Measurements from ENCODE around the gene PAQR5. TPM values are rescaled to one million over a fixed set of nuclear protein-coding genes. Genes with fewer than 3 reads are reported as not detected.
"Not testable (repeated sequence)": the region's sequence is repeated elsewhere in the genome, so short reads cannot be mapped to it uniquely, and the experiment has no call there.

The PAQR5 gene
- total and polyA plus RNA-seq, 5 experiments from 2014 or later, result not detected

DNA sequence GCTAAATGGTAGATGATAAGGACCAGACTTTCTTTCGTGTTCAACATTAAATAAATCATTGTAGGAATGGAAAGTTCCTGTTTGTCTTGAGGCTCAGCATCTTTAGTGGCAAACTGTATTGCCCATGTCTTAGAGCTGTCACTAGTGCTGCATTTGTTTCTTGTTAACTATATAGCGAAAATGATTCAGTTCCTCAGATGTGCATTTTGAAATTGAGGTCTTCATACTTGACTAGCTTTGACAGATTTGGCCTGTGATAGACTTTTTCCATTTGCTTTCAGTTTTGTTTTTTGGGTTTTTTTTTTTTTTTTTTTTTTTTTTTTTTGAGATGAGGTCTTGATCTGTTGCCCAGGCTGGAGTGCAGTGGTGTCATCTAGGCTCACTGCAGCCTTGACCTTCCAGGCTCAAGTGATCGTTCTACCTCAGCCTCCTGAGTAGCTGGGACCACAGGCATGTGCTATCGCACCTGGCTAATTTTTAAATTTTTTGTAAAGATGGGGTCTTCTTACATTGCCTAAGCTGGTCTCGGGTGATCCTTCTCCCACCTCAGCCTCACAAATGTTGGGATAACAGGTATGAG, 144.4 kb downstream of the PAQR5 start:
- POLR2A ChIA-PET, result interaction anchor here (0.6 to 0.7 kb wide), 2 partner anchors 9 to 19 kb away, joined by 3 to 6 read pairs; no protein-coding TSS in a partner anchor
- Mint-ChIP-seq H3K27me3 (no peaks in the 10 kb centered on the region), H3K36me3 (no peaks in the 10 kb centered on the region), H3K4me3 (peak overlapping the region in 1 of 10 donors; percentile 24), H3K27ac (peak overlapping the region in 1 of 10 donors; percentile 67), H3K9me3 (no peaks in the 10 kb centered on the region), H3K4me1 (peaks cover 0 to 9% (median 1%) of the 10 kb centered on the region in 4 donors)
- ATAC-seq (peak in 1 of 2 donors; percentile 42), DNase-seq (no peak)

DNA sequence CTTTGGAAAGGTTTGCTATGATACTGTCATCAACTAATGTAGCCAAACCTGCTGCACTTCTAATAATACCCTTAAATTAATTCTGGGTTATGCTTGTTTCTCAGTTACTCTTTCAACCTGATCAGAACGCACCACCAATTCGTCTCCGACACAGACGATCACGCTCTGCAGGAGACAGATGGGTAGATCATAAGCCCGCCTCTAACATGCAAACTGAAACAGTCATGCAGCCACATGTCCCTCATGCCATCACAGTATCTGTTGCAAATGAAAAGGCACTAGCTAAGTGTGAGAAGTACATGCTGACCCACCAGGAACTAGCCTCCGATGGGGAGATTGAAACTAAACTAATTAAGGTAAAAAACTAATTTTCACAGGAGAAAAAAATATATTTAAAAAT, 146.0 kb downstream of the PAQR5 start:
- no peak overlapping the region for H3K4me3 Mint-ChIP-seq
- H3K4me1 Mint-ChIP-seq, result peaks cover 0 to 9% (median 1%) of the 10 kb centered on the region in 4 donors
- ATAC-seq, result no peak
- no peaks in the 10 kb centered on the region for H3K27me3 Mint-ChIP-seq
- POLR2A ChIA-PET, result no interaction called here
- H3K9me3 Mint-ChIP-seq, result no peaks in the 10 kb centered on the region
- H3K27ac Mint-ChIP-seq, result no peak overlapping the region
- no peaks in the 10 kb centered on the region for H3K36me3 Mint-ChIP-seq
- no peak for DNase-seq

DNA sequence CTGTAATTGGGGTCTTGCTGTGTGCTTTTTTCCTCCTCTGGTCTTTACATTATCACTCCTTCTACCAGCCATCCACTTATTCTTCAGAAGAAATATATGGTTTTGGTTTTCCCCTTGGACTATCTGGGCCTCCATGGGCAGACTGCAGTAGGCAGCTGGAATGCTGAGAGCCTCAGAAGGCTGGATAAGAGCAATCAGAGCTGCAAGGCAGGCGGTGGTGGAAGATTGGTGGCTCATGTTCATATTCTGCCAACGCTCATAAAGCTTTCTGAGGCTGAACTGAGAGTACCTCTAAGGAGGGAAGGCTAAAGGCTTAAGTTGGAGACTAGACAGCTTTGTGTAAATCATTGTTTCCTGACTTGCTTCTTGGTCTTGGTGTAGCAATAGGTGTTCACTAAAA, 148.2 kb downstream of the PAQR5 start:
- H3K36me3 Mint-ChIP-seq, result no peaks in the 10 kb centered on the region
- ATAC-seq (no peak), DNase-seq (no peak)
- POLR2A ChIA-PET, result interaction anchor here (0.6 kb wide), 1 partner anchor 1166 kb away, joined by 3 read pairs; no protein-coding TSS in a partner anchor
- H3K27me3 Mint-ChIP-seq, result no peaks in the 10 kb centered on the region
- H3K4me1 Mint-ChIP-seq, result peaks cover 1 to 16% (median 5%) of the 10 kb centered on the region in 4 donors
- no peak overlapping the region for H3K4me3 Mint-ChIP-seq
- peak overlapping the region in 1 of 10 donors; percentile 59 for H3K27ac Mint-ChIP-seq
- no peaks in the 10 kb centered on the region for H3K9me3 Mint-ChIP-seq

DNA sequence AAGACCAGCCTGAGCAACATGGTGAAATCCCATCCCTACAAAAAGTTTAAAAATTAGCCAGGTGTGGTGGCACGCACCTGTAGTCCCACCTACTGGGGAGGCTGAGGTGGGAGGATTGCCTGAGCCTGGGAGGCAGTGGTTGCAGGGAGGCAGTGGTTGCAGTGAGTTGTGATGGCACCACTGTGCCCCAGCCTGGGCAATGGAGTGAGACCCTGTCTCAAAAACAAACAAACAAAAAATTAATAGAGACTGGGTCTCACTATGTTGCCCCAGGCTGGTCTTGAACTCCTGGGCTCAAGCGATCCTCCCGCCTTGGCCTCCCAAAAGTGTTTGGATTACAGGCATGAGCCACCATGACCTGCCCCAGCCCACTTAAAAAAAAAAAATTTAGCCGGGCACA, 151.5 kb downstream of the PAQR5 start:
- Mint-ChIP-seq H3K27ac (peak overlapping the region in 1 of 10 donors; percentile 59), H3K36me3 (peaks cover 5 to 20% (median 8%) of the 10 kb centered on the region in 3 donors), H3K4me3 (peak overlapping the region in 1 of 10 donors; percentile 22), H3K4me1 (peaks cover 22 to 33% (median 31%) of the 10 kb centered on the region in 4 donors)
- not testable (repeated sequence) for H3K9me3 Mint-ChIP-seq, H3K27me3 Mint-ChIP-seq, DNase-seq, ATAC-seq
- POLR2A ChIA-PET, result interaction anchor here (6.8 kb wide), 1 partner anchor 15 kb away, joined by 244 read pairs; no protein-coding TSS in a partner anchor

DNA sequence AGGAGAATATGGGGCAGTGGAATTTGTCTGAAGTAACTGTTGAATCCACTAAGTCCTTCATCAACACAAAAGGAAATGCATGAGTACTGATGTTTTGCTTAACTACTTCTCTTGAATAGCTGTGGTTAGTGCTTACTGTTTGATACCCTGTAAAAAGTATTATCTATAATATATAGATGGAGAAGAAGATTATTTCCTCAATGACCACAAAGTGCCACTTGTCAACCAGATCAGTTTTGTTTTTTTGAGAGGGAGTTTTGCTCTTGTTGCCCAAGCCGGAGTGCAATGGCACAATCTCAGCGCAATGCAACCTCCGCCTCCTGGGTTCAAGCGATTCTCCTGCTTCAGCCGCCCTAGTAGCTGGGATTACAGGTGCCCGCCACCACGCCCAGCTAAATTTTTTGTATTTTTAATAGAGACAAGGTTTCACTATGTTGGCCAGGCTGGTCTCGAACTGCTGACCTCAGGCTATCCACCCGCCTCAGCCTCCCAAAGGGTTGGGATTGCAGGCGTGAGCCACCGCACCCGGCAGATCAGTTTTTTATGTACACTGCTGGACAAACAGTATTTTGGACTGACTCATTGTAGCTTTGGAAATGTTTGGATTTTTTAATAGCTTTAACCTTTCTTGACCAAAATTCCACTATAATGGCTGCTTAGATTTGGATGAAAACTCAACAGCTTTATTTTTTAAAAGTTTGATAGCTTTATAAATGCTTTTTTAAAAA, 152.4 kb downstream of the PAQR5 start:
- peaks cover 8 to 29% (median 10%) of the 10 kb centered on the region in 3 donors for H3K36me3 Mint-ChIP-seq
- H3K4me1 Mint-ChIP-seq, result peaks cover 23 to 42% (median 37%) of the 10 kb centered on the region in 4 donors
- peak overlapping the region in 6 of 10 donors; percentile 20 to 100 (median 98) for H3K4me3 Mint-ChIP-seq
- POLR2A ChIA-PET, result interaction anchor here (0.7 to 6.8 kb wide), 9 partner anchors 14 to 649 kb away, joined by 3 to 244 read pairs (median 8); partner anchors contain the start of genes GLCE, KIF23 and TLE3
- H3K27ac Mint-ChIP-seq, result peak overlapping the region in 3 of 10 donors; percentile 95 to 100 (median 99)
- H3K9me3 Mint-ChIP-seq, result no peaks in the 10 kb centered on the region
- no peak for DNase-seq
- no peaks in the 10 kb centered on the region for H3K27me3 Mint-ChIP-seq
- ATAC-seq, result no peak

DNA sequence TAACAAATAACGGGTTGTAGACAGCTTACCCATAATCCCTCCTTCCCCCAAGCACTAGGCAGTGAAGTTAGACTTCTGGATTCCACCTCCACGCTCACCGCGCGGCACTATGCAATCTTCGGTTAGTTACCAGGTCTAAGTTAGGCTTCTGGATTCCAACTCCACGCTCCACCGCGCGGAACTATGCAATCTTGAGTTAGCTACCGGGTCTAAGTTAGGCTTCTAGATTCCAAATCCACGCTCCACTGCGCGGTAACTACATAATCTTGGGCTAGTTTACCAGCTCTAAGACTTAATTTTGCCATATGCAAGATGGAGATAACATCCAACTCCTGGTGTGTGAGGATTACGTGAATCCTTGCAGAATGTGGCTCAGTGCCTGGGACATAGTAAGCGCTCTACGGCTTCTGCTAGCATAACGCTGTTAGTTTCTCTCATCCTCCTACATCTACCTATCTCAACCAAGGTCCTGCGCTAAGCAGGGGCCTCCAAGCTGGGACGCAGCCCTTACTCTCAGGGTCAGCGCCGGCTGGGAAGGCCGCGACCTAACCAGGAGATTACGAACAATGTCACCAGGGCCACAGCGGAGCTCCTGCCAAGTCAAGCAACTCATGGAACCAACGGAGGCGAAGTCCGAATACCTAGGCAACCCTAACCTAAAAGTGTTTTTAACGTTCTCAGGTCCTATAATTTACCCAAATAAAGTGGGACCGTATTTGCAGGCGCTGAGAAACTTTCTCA, 153.4 kb downstream of the PAQR5 start:
- Mint-ChIP-seq H3K9me3 (no peaks in the 10 kb centered on the region), H3K27me3 (no peaks in the 10 kb centered on the region), H3K4me3 (peak overlapping the region; percentile 93 to 100 (median 98)), H3K36me3 (peaks cover 8 to 39% (median 13%) of the 10 kb centered on the region in 3 donors), H3K27ac (peak overlapping the region; percentile 95 to 100 (median 99)), H3K4me1 (peaks cover 25 to 46% (median 41%) of the 10 kb centered on the region in 4 donors)
- ATAC-seq (peak; percentile 28 to 39), DNase-seq (peak in 2 of 10 donors; percentile 9 to 23)
- POLR2A ChIA-PET, result interaction anchor here (0.6 to 6.8 kb wide), 16 partner anchors 9 to 1076 kb away, joined by 3 to 244 read pairs (median 4); partner anchors contain the start of genes GLCE, KIF23 and TLE3

DNA sequence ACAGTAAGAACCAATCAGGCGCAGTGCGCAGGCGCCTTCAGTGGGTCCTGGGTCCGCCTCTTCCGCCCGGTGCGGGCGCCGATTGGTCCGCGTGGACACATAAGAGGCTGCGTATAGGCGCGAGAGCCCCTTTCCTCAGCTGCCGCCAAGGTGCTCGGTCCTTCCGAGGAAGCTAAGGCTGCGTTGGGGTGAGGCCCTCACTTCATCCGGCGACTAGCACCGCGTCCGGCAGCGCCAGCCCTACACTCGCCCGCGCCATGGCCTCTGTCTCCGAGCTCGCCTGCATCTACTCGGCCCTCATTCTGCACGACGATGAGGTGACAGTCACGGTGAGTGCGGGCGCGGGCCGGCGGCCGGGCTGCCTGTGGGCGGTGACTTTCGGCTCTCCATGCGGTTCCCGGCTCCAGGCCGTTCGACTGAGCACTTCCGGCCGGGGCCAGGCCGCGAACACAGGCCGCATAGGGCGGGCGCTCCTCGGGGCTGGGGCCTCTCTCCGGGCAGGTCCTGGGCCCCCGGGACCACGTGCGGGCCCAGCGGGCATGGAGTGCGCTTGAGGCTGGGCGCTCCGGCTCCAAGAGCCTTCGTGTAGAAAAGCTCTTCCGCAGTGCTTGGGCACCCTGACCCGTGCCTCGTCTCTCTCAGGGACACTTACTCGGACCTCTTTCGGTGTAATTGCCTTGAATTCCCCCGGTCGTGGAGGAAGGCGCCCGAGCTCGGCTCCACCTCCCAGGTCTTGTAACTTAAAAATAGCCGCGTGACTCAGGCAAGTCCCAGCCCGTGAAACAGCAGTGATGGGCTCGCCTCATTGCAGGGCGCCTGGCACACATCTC, 154.2 kb downstream of the PAQR5 start, which contains the start of gene RPLP1:
RPLP1 (plus strand) TSS at position 127 of the 830 bp plus-strand sequence; CDS start at position 258, 131 bp downstream.
- Mint-ChIP-seq H3K9me3 (no peaks in the 10 kb centered on the region), H3K36me3 (peaks cover 8 to 44% (median 13%) of the 10 kb centered on the region in 3 donors), H3K27me3 (no peaks in the 10 kb centered on the region), H3K4me3 (peak within 1 kb of the TSS; percentile 93 to 100 (median 98)), H3K27ac (peak within 1 kb of the TSS; percentile 95 to 100 (median 99)), H3K4me1 (peaks cover 28 to 51% (median 47%) of the 10 kb centered on the region in 4 donors)
- ATAC-seq, result peak; percentile 80 to 86
- peak; percentile 92 to 98 (median 96) for DNase-seq
- POLR2A ChIA-PET, result interaction anchor here (0.6 to 6.8 kb wide), 19 partner anchors 10 to 1082 kb away, joined by 3 to 244 read pairs (median 5); partner anchors contain the start of genes GLCE, KIF23 and TLE3

DNA sequence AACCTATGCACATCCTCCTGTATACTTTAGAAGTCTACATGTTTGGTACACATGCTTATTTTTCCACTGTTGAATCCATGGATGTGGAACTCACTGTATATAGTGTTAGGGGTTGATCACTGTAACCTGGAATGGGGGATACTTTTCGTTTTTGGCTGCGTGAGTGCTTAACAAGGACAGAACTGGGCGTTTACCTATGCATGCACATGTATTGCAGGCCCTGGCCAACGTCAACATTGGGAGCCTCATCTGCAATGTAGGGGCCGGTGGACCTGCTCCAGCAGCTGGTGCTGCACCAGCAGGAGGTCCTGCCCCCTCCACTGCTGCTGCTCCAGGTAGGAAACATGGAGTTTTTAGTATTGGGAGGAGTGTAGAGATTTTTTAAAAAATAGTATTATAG, 156.2 kb downstream of the PAQR5 start:
- POLR2A ChIA-PET, result interaction anchor here (6.8 kb wide), 1 partner anchor 10 kb away, joined by 244 read pairs; no protein-coding TSS in a partner anchor

DNA sequence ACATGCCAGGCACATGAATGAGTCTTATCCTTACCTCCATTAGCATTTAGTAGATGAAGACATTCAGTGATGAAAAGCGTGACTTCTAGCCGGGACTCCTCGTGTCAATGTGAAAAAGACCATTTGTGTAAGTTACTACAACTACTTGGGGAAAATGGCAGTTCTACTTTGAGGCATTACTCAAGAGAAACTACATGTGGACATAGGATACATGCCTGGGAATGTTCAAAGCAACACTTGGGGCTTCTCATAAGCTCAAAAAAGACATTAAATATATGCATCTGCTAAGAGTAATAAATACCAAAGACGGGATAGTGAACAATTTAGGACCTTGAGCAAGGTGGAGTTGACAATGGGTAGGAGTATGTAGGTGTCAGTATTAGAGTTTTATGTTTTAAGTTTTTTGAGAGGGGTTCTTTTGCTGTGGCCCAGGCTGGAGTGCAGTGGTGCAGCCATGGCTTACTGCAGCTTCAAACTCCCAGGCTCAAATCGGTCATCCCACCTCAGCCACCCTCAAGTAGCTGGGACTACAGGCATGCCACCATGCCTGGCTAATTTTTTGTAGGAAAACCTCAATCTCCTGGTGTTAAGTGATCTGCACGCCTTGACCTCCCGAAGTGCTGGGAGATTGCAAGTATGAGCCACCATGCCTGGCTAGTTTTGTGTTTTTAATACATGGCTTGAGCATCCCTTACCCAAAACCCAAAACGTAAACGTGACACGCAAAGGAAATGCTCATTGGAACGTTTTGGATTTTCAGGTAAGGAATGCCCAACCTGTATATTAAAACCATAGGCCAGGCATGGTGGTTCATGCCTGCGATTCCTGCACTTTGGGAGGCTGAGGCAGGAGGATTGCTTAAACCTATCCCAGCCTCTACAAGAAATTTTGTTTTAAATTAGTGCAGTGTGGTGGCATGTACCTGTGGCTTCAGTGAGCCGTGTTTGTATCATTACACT, 157.8 kb downstream of the PAQR5 start:
- H3K4me1 Mint-ChIP-seq, result peaks cover 28 to 67% (median 55%) of the 10 kb centered on the region in 4 donors
- peak overlapping the region in 7 of 10 donors; percentile 9 to 95 (median 48) for H3K27ac Mint-ChIP-seq
- no peaks in the 10 kb centered on the region for H3K27me3 Mint-ChIP-seq

More for the DNA sequence above, 156.2 kb downstream of the PAQR5 start:
- H3K4me3 Mint-ChIP-seq, result peak overlapping the region; percentile 5 to 99 (median 98)
- DNase-seq (no peak), ATAC-seq (no peak)
- no peaks in the 10 kb centered on the region for H3K9me3 Mint-ChIP-seq
- no peaks in the 10 kb centered on the region for H3K27me3 Mint-ChIP-seq
- H3K36me3 Mint-ChIP-seq, result peaks cover 8 to 47% (median 13%) of the 10 kb centered on the region in 3 donors
- peak overlapping the region; percentile 11 to 100 (median 78) for H3K27ac Mint-ChIP-seq
- H3K4me1 Mint-ChIP-seq, result peaks cover 28 to 56% (median 50%) of the 10 kb centered on the region in 4 donors

More for the DNA sequence above, 157.8 kb downstream of the PAQR5 start:
- H3K9me3 Mint-ChIP-seq, result no peaks in the 10 kb centered on the region
- H3K4me3 Mint-ChIP-seq, result peak overlapping the region in 1 of 10 donors; percentile 59
- H3K36me3 Mint-ChIP-seq, result peaks cover 8 to 47% (median 13%) of the 10 kb centered on the region in 3 donors
- DNase-seq, result no peak
- no peak for ATAC-seq
- POLR2A ChIA-PET, result interaction anchor here (1.1 to 6.8 kb wide), 2 partner anchors 9 to 302 kb away, joined by 3 to 244 read pairs; no protein-coding TSS in a partner anchor
